ENCODE data around the gene LRRK2. TPM values are rescaled to one million over a fixed set of nuclear protein-coding genes. Genes with fewer than 3 reads are reported as not detected.

Gene LRRK2
- total and polyA plus RNA-seq, 2 of the 8 experiments (the other 6 are each of a cell fraction or from before 2014, with no cell fraction given), result 0.06 to 0.13 TPM

DNA sequence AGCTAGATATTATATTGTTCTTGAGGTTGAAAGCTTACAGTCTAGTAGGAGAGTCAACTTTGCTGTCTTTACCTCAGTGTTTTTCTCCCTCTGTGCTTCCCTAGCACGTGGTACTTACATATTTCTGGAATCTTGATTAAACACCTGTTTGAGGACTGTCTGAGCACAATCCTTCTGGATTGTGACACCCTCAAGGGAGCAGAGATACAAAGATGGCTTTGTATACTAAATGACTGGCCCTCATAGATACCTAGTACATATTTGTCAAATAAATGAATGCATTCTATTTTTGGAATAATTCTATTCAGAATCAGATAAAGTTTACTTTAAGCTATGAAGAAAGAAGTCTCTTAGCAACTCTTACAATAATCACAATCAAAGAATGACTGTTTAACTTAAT is 113.3 kb downstream of the LRRK2 start:
- Histone ChIP-seq H2BK15ac (ENCODE audit: low read length) (no peak overlapping the region), H3K79me1 (ENCODE audit: low read depth, low read length) (no peaks in the 10 kb centered on the region), H3K27me3 (replicated peaks in 1 of 4; ENCODE audit: control insufficient read depth in 3 of 4, extremely low read depth in 1 of 4, insufficient read depth in 3 of 4, low read length in 3 of 4) (no peaks in the 10 kb centered on the region), H3K4me2 (ENCODE audit: insufficient read depth in 1 of 2, low read depth in 2 of 2, low read length in 2 of 2) (no peak overlapping the region), H3K23ac (ENCODE audit: insufficient read length) (no peak overlapping the region), H3K4me3 (ENCODE audit: extremely low read depth in 1 of 4, insufficient read depth in 2 of 4, low read depth in 3 of 4, low read length in 4 of 4) (no peak overlapping the region), H3K4ac (replicated peaks; ENCODE audit: insufficient read length, low read depth, low read length) (no peak overlapping the region), H2BK20ac (ENCODE audit: low read length) (no peak overlapping the region), H4K20me1 (replicated peaks in 1 of 2; ENCODE audit: control insufficient read depth in 1 of 2, insufficient read depth in 2 of 2, low read length in 2 of 2) (no peaks in the 10 kb centered on the region), H3K27ac (ENCODE audit: low read depth, low read length) (no peak overlapping the region), H3K14ac (ENCODE audit: insufficient read length) (no peak overlapping the region), H2BK120ac (replicated peaks; ENCODE audit: low read depth, low read length) (no peak overlapping the region), H2BK5ac (ENCODE audit: low read depth, low read length) (no peak overlapping the region), H4K5ac (ENCODE audit: insufficient read length, low read depth, low read length) (no peak overlapping the region), H3K9me3 (ENCODE audit: insufficient read depth in 2 of 2, low read depth in 1 of 2, low read length in 1 of 2) (no peaks in the 10 kb centered on the region), H2AK5ac (ENCODE audit: low read depth, low read length) (no peak overlapping the region), H4K91ac (replicated peaks; ENCODE audit: insufficient read length, low read length) (no peak overlapping the region), H3K56ac (replicated peaks; ENCODE audit: insufficient read length, low read depth, low read length) (no peak overlapping the region), H4K8ac (ENCODE audit: extremely low read depth, insufficient read depth, low read length) (no peak overlapping the region), H3K9ac (replicated peaks in 1 of 4; ENCODE audit: extremely low read depth in 1 of 4, low read depth in 3 of 4, low read length in 3 of 4) (no peak overlapping the region), H2BK12ac (ENCODE audit: low read depth, low read length) (no peak overlapping the region), H3K36me3 (ENCODE audit: control insufficient read depth in 2 of 4, insufficient read depth in 4 of 4, low read length in 3 of 4) (no peaks in the 10 kb centered on the region), H2AFZ (ENCODE audit: low read length) (no peak overlapping the region), H3K18ac (ENCODE audit: extremely low read depth, low read length) (no peak overlapping the region), H3K23me2 (ENCODE audit: low read depth, low read length) (no peaks in the 10 kb centered on the region), H3K79me2 (ENCODE audit: control insufficient read depth in 1 of 2, insufficient read depth in 2 of 2, low read length in 2 of 2) (no peaks in the 10 kb centered on the region), H3K4me1 (replicated peaks in 1 of 4; ENCODE audit: control insufficient read depth in 3 of 4, insufficient read depth in 4 of 4, low read length in 3 of 4) (no peaks in the 10 kb centered on the region)
- FAIRE-seq (no peak), DNase-seq (ENCODE audit: low read depth in 1 of 2, low spot score in 2 of 2) (no peak)
- ChIA-PET CTCF (ENCODE audit: partially characterized antibody) (interaction anchor here (0.8 to 2.7 kb wide), 10 partner anchors 9 to 517 kb away, joined by 3 to 19 read pairs (median 4); no protein-coding TSS in a partner anchor), POLR2A (ENCODE audit: partially characterized antibody) (no interaction called here)
- 89% methylated on average over 1 of the region's 1 CpG; no CpG with 5 or more reads in 1 of the 2 experiments for WGBS, 2 experiments (ENCODE audit: extremely low coverage in 1 of 2, insufficient coverage in 1 of 2, insufficient read length in 1 of 2, insufficient replicate concordance in 2 of 2, low coverage in 1 of 2, low lambda C conversion rate in 2 of 2, missing lambda C conversion rate in 1 of 2)
- no peak for TF ChIP-seq YY1 (IDR thresholded peaks at IDR 0.05; ENCODE audit: low read depth, low read length)
- TF ChIP-seq CHD2 (IDR thresholded peaks at IDR 0.05; ENCODE audit: low read length), result no peak
- no peak for TF ChIP-seq RFX5 (IDR thresholded peaks at IDR 0.05; ENCODE audit: borderline replicate concordance, low read depth, low read length)
- no peak for TF ChIP-seq SP1 (IDR thresholded peaks at IDR 0.05; ENCODE audit: low read depth, low read length)
- no peak for TF ChIP-seq SIN3A (conservative IDR thresholded peaks at IDR 0.05 in 1 of 2, IDR thresholded peaks at IDR 0.05 in 1 of 2; ENCODE audit: low read depth in 1 of 2, low read length in 2 of 2)
- no peak for TF ChIP-seq JUN (IDR thresholded peaks at IDR 0.05; ENCODE audit: low read depth, low read length)
- TF ChIP-seq ATF3 (IDR thresholded peaks at IDR 0.05; ENCODE audit: insufficient read depth, low read depth, low read length), result no peak
- TF ChIP-seq EZH2 (IDR thresholded peaks at IDR 0.05; ENCODE audit: low read depth, low read length, severe bottlenecking), result no peak
- TF ChIP-seq TEAD4 (IDR thresholded peaks at IDR 0.05; ENCODE audit: low read depth, low read length), result no peak
- TF ChIP-seq JUND (IDR thresholded peaks at IDR 0.05; ENCODE audit: low read length), result no peak
- no peak for TF ChIP-seq CTBP2 (IDR thresholded peaks at IDR 0.05; ENCODE audit: borderline replicate concordance, insufficient read depth, insufficient read length, low read length)
- TF ChIP-seq RNF2 (IDR thresholded peaks at IDR 0.05; ENCODE audit: borderline replicate concordance, low read depth, low read length, missing control alignments, poor library complexity, severe bottlenecking), result no peak
- TF ChIP-seq GTF2F1 (IDR thresholded peaks at IDR 0.05; ENCODE audit: borderline replicate concordance, low read depth, low read length), result no peak
- no peak for TF ChIP-seq CHD1 (IDR thresholded peaks at IDR 0.05; ENCODE audit: low read depth, low read length)
